Ishikawa (cell line): ENCODE measurements around the gene SUSD6.

Experiments used
- CEBPB ChIP-seq: IDR thresholded peaks from 2 replicates; pipeline ENCODE4 v1.6.1; 2012
- CREB1 ChIP-seq: IDR thresholded peaks from 2 replicates; pipeline ENCODE4 v1.6.1; 2012; ENCODE audit warnings: low read depth
- EGR1 ChIP-seq: IDR thresholded peaks from 2 replicates; pipeline ENCODE4 v1.6.1; 2012
- EP300 ChIP-seq: IDR thresholded peaks from 2 replicates; pipeline ENCODE4 v1.6.1; 2012; ENCODE audit warnings: borderline replicate concordance
- FOXM1 ChIP-seq: IDR thresholded peaks from 2 replicates; pipeline ENCODE4 v1.6.1; 2012; ENCODE audit warnings: low read depth, borderline replicate concordance
- MAX ChIP-seq: IDR thresholded peaks from 2 replicates; pipeline ENCODE4 v1.6.1; 2012
- NFIC ChIP-seq: IDR thresholded peaks from 2 replicates; pipeline ENCODE4 v1.6.1; 2012
- RAD21 ChIP-seq: IDR thresholded peaks from 2 replicates; pipeline ENCODE4 v1.6.1; 2012; ENCODE audit warnings: low read depth
- REST ChIP-seq: IDR thresholded peaks from 2 replicates; pipeline ENCODE4 v1.6.1; 2012; ENCODE audit warnings: low read depth, mild to moderate bottlenecking
- TAF1 ChIP-seq: IDR thresholded peaks from 2 replicates; pipeline ENCODE4 v1.6.1; 2012; ENCODE audit warnings: low read depth, mild to moderate bottlenecking
- TEAD4 ChIP-seq: IDR thresholded peaks from 2 replicates; pipeline ENCODE4 v1.6.1; 2012
- USF1 ChIP-seq: IDR thresholded peaks from 2 replicates; pipeline ENCODE4 v1.6.1; 2012
- YY1 ChIP-seq: IDR thresholded peaks from 2 replicates; pipeline ENCODE4 v1.6.1; 2012; ENCODE audit warnings: low read depth
- ZBTB7A ChIP-seq: IDR thresholded peaks from 2 replicates; pipeline ENCODE4 v1.6.1; 2012; ENCODE audit warnings: low read depth

SUSD6 gene

GRCh38 chr14:69631509-69631908 lies 20.1 kb downstream of the SUSD6 start:
- no peak for TF ChIP-seq YY1
- TF ChIP-seq EGR1 = no peak
- TF ChIP-seq CREB1 = no peak
- TF ChIP-seq CEBPB = no peak
- no peak for TF ChIP-seq ZBTB7A
- no peak for TF ChIP-seq RAD21
- no peak for TF ChIP-seq TAF1
- no peak for TF ChIP-seq FOXM1
- TF ChIP-seq USF1 = no peak
- no peak for TF ChIP-seq NFIC
- no peak for TF ChIP-seq REST

- TF ChIP-seq CEBPB (no peak), EGR1 (no peak), USF1 (no peak), NFIC (no peak), TAF1 (no peak), ZBTB7A (no peak)
Measured at GRCh38 chr14:69632164-69632563, 20.8 kb downstream of the SUSD6 start.

- TF ChIP-seq CEBPB (no peak), TEAD4 (no peak), REST (no peak)
Measured at GRCh38 chr14:69632593-69633151, 21.3 kb downstream of the SUSD6 start.

- TF ChIP-seq TEAD4 (no peak), YY1 (no peak), FOXM1 (no peak), MAX (no peak)
Measured at GRCh38 chr14:69633238-69633637, 21.8 kb downstream of the SUSD6 start.

- TF ChIP-seq ZBTB7A (no peak), TEAD4 (no peak), USF1 (no peak), CREB1 (no peak), EP300 (no peak), MAX (no peak), NFIC (no peak), FOXM1 (no peak), RAD21 (no peak), TAF1 (no peak), CEBPB (no peak), REST (no peak), EGR1 (no peak)
Measured at GRCh38 chr14:69635981-69636639, 24.7 kb downstream of the SUSD6 start.
